Measurements from ENCODE around the gene ZFP36L2.

Gene ZFP36L2

DNA sequence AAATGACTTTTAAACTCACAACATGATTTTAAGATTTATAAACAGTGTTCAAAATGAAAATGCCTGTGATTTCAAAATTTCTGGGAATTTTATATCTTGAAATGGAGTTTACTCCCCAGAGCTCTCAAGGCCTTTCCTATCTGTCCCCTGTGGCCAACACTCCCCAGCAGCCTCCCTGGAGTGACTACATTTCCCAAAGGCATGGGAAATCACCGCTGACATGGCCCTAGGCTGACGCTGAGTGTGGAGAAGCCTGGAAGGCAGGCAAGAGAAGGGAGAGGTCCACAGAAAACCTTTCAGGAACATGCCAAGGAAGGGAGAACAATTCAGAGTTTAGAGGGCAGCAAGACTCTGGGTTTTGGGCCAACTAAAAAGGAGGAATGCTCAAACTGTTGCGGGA is 20.2 kb upstream of the ZFP36L2 start:
- no peak for DNase-seq (ENCODE audit: low read depth)

DNA sequence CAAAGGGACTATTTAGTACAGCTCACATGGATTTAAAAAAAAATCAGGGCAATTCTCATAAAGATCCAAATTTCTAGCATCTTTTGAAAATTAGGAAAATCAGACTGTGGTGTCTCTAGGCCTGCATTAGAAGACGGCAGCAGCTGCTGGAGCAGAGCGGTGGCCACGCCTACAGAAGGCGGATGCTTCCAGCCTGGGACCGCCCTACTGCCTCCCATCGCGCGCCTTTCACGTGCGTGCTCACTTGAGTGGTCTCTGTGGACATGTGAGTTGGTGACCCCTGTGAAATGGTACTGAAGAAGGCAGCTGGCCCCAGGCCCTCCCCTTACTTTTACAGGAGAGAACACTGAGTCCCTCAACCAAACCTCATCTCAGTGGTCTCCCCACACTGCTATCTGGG is 15.2 kb upstream of the ZFP36L2 start:
- DNase-seq (ENCODE audit: low read depth), result no peak

DNA sequence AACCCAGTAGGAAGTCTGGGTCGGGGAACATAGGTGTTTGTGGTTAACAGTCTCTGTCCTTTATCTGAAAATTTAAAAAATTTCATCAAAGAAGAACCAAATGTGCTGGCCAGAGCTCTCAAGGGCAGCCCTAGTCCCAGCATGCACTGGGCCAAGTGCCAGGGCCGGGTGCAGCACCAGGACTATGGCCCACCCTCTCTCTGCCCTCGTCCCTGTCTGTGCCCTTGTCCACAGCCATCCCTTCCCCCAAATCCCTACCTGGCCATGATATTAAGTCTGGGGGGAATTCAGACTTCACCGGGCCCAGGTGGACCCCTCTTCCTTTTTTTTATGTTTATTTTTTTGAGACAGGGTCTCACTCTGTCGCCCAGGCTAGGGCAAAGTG is 14.4 kb upstream of the ZFP36L2 start:
- DNase-seq (ENCODE audit: low read depth), result no peak

DNA sequence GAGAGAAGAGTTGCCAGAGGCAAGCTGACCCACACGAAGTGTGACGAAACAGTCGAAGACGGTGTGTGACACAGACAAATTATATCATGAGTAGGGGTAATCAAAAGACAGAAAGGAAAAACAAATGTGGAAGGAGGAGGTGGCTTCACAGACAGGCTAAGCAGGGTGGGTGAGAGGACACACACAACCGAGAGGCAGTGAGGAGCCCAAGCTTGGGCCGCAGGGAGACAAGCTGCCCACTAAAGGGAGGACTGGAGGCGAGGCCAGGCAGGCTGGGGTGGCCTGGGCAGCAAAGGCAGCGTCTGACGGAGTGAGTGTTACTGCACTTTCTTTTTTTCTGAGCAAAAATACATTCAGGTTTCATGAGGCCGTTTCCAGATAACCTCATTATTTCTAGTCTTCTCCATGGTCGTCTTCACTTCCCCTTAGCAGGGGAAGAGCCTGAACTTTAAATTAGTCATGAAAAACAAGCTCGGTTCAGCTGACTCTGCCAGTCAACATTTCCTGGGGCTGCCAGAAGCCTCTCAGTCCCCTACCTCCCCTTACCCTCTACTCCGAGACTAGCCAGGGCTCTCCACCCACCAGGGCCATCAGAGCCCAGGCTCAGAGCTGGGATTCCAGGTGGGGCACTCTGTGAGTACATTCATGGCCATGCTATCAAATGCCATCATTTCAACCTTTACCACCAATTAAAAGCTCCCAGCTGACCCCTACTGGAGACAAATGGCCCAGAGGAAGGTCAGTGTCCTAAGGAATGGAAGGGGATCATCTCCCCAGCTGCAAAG is 13.8 kb upstream of the ZFP36L2 start:
- no peak for DNase-seq (ENCODE audit: low read depth)

DNA sequence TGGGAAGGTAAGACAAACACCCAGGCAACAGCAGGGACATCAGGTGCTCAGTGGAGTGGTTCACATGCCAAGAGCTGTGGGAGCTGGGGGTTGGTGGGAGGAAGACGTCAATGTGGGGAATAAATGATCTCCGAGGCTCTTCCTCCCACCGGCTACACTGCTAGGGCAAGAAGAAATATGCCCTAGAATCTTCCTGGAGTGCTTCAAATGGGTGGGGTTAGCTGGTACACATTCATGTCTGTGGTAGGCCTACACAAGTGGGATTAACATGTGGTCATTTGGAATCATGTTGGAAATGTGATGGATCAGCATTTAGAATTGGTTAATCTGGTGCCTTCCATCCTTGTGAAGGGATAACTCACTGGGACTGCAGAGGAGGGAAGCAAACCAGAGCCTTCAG is 12.4 kb upstream of the ZFP36L2 start:
- DNase-seq (ENCODE audit: low read depth), result no peak

DNA sequence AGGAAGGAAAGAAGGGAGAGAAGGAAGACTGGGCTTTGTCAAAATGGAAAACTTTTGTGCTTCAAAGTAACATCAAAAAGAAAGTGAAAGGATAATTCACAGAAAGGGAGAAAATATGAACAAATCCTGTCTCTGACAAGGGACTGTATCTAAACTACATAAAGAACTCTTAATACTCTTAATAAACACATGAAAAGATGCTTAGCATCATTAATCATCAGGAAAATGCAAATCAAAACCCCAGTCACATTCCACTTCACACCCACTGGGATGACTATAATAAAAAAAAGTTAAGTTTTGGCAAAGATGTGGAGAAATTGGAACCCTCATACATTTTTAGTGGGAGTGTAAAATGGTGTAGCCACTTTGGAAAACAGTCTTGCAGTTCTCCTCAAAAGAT is 11.8 kb upstream of the ZFP36L2 start:
- no peak for DNase-seq (ENCODE audit: low read depth)

DNA sequence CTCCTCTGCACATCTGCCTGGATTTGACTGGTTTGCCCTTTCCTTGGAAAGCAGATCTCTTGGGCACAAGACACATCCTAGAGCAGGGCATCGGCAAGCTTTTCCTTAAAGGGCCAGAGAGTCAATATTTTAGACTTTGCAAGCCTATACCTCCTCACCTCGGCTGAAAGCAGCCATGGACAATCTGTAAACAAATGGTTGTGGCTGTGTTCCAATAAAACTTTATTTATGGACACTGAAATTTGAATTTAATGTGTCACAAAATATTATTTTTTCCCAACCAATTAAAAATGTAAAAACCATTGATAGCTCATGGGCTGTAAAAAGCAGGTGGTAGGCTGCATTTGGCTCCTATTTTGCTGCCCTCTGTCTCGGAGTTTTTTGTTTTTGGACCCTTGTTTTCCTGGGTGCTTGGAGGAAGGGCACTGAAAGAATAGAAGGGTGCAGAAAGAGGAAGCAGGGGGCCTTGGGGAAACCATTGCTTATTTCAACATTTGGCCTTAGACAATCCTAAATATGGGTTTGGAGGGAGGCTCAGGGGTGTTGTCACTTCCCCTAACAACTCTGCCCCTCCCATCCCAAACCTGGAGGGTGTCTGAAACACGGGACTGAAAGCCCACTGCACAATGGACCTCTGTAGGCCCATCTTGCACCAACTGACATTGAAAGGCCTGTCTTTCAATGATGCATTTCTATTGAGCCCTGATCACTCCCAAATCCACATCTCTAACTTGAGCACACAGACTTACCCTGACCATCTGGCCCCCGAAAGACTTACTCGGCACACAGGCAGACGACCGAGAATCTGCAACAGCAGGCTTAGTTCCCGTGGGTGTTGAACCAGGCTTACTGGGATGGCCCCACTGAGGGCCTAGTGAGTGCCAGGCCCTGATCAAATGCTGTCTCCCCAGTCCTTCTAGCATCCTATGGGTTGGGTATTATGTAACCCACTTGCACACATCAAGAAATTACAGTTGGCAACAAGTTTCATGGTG is 7.1 kb upstream of the ZFP36L2 start:
- DNase-seq (ENCODE audit: low read depth), result no peak

DNA sequence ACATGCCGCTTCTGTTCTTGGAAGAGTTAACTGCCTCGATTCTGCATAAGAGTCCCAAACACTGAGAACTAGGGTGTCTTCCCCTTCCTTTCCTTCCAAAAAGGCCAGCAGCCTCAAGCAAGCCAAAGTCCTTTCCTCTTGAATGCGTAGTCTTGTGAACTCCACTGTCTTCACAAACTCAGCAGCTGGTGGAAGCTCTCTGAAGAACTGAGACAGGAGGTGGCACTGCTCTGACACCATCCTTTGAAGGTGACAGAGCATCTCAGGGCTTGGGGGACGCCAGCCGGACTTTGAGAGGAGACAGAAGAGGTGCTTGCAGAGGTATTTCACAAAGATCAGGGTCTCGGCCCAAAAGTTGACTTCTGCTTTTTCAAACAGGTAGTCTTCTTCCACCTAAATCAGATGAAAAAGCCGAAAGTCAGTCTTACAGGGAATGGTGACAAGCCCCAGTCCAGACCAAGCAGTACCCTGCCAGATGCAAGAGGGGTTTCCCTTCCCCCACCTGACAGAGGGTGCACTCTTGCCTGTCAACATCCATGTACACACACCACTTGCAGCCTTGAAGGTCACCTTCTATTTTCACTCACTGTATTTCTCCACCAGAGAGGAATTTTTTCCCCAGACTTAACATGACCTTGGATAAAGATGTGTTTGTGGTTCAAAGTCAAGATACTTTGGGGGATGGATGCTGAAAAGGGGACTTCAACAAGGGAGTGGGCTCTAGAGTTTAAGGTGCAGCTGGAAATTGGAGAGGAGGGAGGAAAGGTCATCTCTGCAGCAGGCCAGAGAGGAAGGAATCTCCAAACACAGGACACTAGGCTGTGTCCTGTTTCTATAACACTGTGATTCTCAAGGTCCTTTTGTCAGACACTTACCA is 4.8 kb upstream of the ZFP36L2 start:
- DNase-seq (ENCODE audit: low read depth), result no peak

DNA sequence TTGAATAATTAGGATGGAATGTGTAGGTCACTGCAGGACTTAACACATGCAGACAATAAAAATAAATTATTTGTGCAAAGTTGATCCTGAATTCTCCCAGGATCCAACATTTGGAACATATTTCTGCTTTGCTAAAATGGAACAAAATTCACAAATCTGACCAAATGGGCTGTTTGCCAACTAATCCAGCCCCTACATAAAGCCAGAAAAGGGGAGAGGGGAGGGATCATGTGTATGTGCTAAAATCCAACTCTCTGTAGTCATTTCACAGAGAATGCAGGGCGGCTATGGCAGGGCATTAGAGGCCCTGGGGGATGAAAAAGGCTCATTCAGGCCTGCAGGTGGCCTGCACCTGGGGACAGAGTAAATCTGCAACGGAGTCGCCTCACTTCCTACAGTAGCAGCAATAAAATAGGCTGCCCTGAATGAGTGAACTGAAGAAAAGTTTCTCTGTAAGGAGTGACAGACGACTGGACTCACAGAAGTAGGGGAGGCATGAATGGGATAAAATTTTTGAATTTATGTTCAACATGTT is 4.0 kb upstream of the ZFP36L2 start:
- DNase-seq (ENCODE audit: low read depth), result no peak

DNA sequence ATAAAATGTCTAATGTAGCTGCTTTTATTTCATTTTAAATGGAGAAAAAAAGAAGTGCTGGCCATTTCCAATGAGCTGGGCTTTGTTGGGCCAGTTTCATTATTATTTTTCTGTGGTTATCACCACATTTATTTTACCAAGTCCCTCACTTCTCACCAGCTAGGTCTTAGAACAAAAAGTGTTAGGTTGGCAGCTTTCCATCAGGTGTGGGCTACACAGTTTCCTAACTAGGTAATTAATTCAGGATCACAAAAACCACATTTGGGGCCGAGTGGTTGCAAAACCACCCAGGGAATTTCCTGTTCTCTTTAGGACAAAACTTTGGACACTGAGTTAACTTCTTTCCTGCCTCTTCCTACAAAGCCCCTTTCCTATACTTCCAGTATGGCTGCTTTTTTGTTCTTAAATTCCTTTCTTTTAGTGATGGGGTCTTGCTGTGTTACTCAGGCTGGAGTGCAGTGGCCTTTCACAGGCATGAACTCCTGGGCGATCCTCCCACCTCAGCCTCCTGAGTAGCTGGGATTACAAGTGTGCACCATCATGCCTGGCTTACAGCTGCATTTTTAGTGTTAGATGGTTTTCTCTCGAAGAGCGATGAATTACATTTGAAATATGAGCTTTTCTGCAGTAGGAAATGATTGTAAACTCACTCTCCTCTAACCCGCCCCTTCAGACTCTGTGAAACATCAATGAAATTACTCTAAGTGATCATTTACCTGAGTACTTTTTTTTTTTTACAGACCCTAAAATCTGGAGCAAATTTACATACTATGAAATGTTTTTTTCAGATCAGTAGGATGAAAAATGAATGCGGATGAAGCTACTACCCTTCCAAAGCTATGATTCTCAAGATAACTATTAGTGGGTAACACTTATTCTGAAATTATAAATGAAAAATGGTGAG is 2.6 kb upstream of the ZFP36L2 start:
- DNase-seq (ENCODE audit: low read depth), result no peak

DNA sequence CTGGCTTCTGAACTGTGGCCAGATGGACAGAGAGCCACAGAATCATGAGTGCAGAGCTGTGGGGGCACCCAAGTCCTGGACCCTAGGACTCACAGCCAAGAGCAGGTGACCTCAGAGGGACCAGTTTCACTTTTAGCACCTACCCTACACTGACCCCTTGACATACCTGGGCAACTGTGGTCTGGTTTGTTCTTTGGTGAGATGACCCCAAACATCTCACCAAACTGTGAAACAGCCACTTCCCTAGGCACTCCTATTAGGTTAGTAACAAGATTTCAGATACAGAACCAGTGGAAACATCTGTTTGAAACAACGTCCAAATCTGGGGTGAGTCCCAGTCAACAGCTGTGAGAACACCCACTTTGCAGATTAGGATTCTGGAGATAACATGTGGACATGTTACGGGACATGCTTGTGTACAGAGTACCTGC is 1.9 kb upstream of the ZFP36L2 start:
- no peak for DNase-seq (ENCODE audit: low read depth)

DNA sequence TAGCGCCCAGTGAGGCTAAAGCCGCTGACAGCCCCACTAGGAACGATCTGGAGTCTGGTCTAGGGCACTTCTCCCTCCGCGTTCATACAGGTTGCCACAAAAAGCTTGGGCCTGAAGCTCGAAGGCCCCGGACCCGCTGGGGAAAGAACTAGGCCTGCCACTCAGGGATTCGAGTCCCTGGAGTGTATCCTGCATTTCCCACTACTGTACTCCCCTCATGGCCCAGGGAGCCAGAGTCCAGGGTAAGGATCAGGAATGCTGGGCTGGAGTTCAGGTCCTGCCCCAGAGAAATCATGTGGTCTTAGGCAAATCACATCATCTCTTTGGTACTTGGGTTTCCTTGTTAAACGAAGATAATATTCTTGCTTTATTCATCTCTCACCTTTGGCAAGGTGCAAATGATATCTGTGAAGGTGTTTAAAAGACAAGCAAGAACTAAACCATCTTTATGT is 1.4 kb upstream of the ZFP36L2 start:
- DNase-seq (ENCODE audit: low read depth), result no peak

DNA sequence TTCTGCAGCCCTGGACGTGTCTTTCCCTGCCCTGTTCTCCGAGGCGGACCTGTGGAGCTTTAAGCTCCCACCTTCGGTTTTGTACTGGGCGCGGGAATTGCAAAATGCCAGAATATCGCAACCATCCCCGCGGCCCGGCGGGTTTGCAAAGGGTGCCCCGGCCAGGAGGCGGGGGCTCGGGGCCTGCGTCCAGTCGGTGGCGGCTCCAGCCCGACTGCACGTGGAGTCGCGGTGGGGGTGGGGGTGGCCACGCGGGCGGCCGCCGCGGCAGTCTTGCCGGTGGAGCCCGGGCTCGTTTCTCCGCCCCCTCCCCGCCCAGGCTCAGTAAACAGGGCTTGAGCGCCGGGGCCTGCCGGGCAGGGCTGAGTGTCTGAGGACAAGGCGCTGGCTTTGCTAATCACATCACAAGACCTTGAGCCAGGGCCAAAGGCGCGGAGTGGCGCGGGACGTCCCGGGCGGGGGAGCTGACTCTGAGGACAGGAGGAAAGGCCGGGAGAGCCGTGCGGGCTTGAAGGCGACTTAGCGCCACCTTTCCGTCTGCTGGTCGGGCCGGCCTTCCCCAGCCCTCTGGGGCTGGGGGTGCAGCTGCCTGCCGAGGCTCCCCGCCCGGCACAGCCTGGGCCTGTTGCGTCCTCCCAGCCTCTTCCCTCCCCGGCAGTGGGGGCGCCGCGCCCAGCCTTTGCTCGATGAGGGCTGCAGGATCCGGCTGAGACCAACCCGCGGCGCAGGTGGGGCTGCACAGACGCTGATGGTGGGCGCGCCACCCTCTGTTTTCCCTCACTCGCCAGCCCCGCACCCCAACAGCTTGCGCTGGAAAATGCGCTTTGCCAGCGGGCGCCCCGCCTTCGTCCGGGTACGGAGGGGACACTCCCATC is 786 bp upstream of the ZFP36L2 start:
- DNase-seq (ENCODE audit: low read depth), result peak; percentile 97

DNA sequence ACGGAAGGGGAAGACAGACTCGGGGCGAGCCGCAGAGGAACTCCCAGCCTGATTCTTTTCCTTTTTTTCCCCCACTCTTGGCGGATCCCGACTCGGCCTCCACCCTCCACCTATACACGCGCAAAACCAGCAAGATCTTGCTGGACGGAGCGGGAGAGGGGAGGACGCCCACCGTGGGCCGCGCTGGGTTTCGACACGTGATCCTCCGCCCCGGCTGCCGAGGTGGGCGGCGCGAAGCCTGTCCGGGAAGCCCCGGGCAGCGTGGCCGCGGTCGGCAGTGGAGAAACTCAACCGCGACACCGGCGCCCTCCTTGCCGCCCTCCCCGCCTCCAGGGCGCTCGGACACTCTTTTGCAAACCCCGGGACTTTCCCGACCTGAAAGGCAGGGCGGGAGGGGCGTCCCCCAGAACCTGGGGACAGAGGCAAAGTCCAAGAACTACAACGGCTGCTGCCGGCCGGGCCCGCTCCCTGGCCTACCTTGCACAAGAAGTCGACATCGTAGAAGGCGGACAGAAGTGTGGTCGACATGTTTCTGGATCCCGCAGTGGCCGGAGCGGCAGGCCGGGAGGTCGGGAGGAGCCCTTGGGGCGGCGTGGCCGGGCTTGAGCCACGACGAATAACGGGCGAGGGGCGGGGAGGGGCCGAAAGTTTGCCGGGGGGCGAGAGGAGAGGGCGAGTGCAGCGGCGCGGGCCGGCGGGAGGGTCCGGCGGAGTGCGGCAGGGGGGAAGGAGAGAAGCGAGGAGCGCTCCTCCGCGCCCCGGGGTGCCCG is 433 bp downstream of the ZFP36L2 start:
- DNase-seq (ENCODE audit: low read depth), result peak; percentile 80

DNA sequence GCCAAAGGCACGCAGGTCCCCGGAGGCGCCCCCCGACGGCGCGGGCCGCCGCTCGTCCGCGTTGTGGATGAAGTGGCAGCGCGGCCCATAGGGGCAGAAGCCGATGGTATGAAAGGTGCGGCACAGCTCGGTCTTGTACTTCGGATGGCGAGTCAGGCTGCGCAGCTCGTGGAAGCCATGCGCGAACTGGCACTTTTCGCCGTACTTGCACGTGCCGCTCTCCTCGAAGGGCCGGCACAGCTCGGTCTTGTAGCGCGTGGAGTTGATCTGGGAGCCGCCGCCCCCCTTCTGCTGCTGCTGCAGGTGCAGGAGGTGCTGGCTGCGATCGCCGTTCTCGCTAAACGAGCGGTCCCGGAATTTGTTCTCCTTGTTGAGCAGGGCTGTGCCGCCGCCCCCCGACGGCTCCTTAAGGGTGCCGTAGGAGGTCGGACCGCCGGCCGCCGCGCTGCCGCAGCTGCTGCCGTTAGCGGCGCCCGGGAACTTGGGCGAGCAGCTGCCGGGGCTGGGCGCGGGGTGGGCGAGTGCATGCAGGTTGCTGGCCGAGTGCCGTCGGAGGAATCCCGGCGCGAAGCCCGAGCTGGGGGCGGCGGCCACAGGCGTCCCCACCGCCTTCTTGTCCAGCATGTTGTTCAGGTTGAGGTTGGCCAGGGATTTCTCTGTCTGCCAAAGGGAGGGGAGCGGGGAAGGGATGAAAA is 1.2 kb downstream of the ZFP36L2 start:
- DNase-seq (ENCODE audit: low read depth), result peak; percentile 85

DNA sequence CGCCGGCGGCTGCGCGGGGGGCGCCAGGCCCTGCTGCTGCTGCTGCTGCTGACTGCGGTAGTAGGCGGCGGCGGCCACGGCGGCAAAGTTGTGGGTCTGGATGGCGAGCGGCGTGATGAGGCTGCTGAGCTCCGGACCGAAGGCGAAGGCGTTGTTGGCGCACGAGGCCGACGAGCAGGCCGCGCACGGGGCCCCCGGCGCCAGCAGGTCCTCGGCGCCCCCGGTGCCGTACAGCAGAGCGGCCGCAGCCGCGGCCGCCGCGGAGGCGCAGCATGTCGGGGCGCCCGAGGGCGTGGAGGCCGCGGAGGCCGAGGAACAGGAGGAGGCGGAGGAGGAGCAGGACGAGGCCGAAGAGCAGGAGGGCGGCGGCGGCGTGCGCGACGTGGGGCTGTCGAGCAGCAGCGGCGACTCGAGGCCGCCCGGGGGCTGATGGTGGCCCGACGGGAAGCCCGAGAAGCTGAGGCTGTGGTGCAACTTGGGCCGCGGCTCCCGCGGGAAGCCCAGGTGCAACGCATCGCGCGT is 1.8 kb downstream of the ZFP36L2 start:
- DNase-seq (ENCODE audit: low read depth), result no peak

DNA sequence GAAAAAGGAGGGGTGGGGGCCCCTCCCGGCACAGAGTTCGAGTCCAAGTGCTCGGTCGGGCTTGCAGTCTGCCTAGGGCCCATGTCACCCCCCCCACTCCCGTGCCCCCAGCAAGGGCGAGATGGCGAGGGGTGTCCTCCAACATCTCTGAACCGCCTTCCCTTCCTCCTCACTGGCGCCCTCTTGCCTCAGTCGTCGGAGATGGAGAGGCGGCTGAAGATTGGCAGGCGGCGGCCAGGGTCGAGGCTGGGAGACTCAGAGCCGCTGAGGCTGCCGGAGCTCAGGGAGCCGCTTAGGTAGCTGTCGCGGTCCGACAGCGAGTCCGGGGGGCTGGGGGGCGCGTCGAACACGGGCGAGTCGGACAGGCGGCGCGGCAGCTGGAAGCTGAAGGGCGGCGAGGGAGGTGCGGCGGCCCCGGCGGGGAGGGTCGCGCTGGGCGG is 2.3 kb downstream of the ZFP36L2 start:
- peak; percentile 76 for DNase-seq (ENCODE audit: low read depth)

DNA sequence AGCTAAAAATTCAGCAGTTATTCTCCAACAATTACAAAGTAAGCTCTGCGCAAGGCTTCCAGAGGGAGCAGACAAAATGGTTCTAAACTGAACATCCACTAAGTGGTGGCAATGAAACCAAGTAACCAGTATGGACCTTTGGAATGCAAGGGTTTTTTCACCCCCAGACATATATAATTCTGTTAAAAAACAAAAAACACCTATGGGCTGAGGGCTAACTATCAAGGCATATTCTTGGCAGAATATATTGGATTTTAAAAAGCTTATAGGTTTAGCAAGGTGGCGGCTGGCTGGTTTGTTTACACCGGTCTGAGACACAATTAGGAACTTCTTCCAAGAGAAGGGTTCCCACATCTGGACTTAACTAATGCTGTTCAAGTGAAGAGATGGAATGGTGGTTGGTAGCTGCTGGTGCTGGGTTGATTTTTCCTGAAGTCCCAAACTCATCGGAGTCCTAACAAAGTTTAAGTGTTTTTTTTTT is 2.8 kb downstream of the ZFP36L2 start:
- DNase-seq (ENCODE audit: low read depth), result peak; percentile 45

All from fibroblast of gingiva (primary cell).